ENCODE measurements around the gene AIPL1. TPM values are rescaled to one million over a fixed set of nuclear protein-coding genes. Genes with fewer than 3 reads are reported as not detected.

The AIPL1 gene
- total RNA-seq, 1 experiment from 2014 or later, result 0.46 TPM

- Mint-ChIP-seq H3K27ac (no peak overlapping the region), H3K27me3 (ENCODE audit: low read depth) (no peaks in the 10 kb centered on the region; the same call in 1 of the 2 replicates), H3K36me3 (no peaks in the 10 kb centered on the region), H3K4me3 (no peak overlapping the region), H3K4me1 (peaks cover 19% of the 10 kb centered on the region), H3K9me3 (peaks cover 4% of the 10 kb centered on the region; the same call in 1 of the 2 replicates)
- ATAC-seq, result no peak
- TF ChIP-seq MXD4 (CRISPR knock-in tag; IDR thresholded peaks at IDR 0.05; ENCODE audit: borderline replicate concordance) (no peak), ZNF423 (CRISPR knock-in tag; IDR thresholded peaks at IDR 0.05) (peak; percentile 36; the same call in 1 of the 2 replicates)
- POLR2A ChIA-PET, result no interaction called here
- no peak for DNase-seq (ENCODE audit: low spot score)
- CTCF ChIA-PET, result interaction anchor here (0.7 to 4.4 kb wide), 10 partner anchors 7 to 96 kb away, joined by 3 to 36 read pairs (median 4); no protein-coding TSS in a partner anchor
These were observed 36.0 kb upstream of the AIPL1 start for GRCh38 chr17:6470751-6471521.

- peaks cover 4% of the 10 kb centered on the region; the same call in 1 of the 2 replicates for H3K9me3 Mint-ChIP-seq
- ATAC-seq (no peak), DNase-seq (ENCODE audit: low spot score) (no peak)
- CTCF ChIA-PET, result interaction anchor here (0.7 to 4.4 kb wide), 4 partner anchors 7 to 97 kb away, joined by 3 to 36 read pairs (median 3); no protein-coding TSS in a partner anchor
- no peak overlapping the region for H3K4me3 Mint-ChIP-seq
- H3K36me3 Mint-ChIP-seq, result no peaks in the 10 kb centered on the region
- no peaks in the 10 kb centered on the region; the same call in 1 of the 2 replicates for H3K27me3 Mint-ChIP-seq (ENCODE audit: low read depth)
- H3K27ac Mint-ChIP-seq, result no peak overlapping the region
- POLR2A ChIA-PET, result no interaction called here
- TF ChIP-seq GRHL2 (CRISPR knock-in tag; IDR thresholded peaks at IDR 0.05; ENCODE audit: insufficient replicate concordance, severe bottlenecking) (no peak), CREM (CRISPR knock-in tag; IDR thresholded peaks at IDR 0.05) (no peak), ZNF121 (CRISPR knock-in tag; IDR thresholded peaks at IDR 0.05) (no peak), CREB1 (CRISPR knock-in tag; IDR thresholded peaks at IDR 0.05) (no peak), TEAD4 (CRISPR knock-in tag; IDR thresholded peaks at IDR 0.05) (no peak), MAX (CRISPR knock-in tag; IDR thresholded peaks at IDR 0.05) (no peak), NR2C2 (CRISPR knock-in tag; IDR thresholded peaks at IDR 0.05) (no peak), ZNF281 (CRISPR knock-in tag; IDR thresholded peaks at IDR 0.05) (no peak), ELF4 (CRISPR knock-in tag; IDR thresholded peaks at IDR 0.05; ENCODE audit: low read depth) (no peak), RELA (CRISPR knock-in tag; IDR thresholded peaks at IDR 0.05; ENCODE audit: borderline replicate concordance) (no peak), ZNF416 (CRISPR knock-in tag; IDR thresholded peaks at IDR 0.05) (no peak)
- peaks cover 19% of the 10 kb centered on the region for H3K4me1 Mint-ChIP-seq
These were observed 35.3 kb upstream of the AIPL1 start for GRCh38 chr17:6470146-6470718.

- peaks cover 4% of the 10 kb centered on the region; the same call in 1 of the 2 replicates for H3K9me3 Mint-ChIP-seq
- no peaks in the 10 kb centered on the region for H3K36me3 Mint-ChIP-seq
- no peak overlapping the region for H3K27ac Mint-ChIP-seq
- POLR2A ChIA-PET, result no interaction called here
- H3K4me3 Mint-ChIP-seq, result no peak overlapping the region
- ATAC-seq (no peak), DNase-seq (ENCODE audit: low spot score) (no peak)
- CTCF ChIA-PET, result no interaction called here
- H3K4me1 Mint-ChIP-seq, result peaks cover 18% of the 10 kb centered on the region
- no peaks in the 10 kb centered on the region; the same call in 1 of the 2 replicates for H3K27me3 Mint-ChIP-seq (ENCODE audit: low read depth)
- TF ChIP-seq ZNF232 (CRISPR knock-in tag; IDR thresholded peaks at IDR 0.05) (no peak), SMAD3 (CRISPR knock-in tag; IDR thresholded peaks at IDR 0.05; ENCODE audit: borderline replicate concordance) (no peak), ZNF281 (CRISPR knock-in tag; IDR thresholded peaks at IDR 0.05) (no peak), SMAD4 (CRISPR knock-in tag; IDR thresholded peaks at IDR 0.05) (no peak), ZNF263 (CRISPR knock-in tag; IDR thresholded peaks at IDR 0.05; ENCODE audit: low read depth) (no peak), ERG (CRISPR knock-in tag; IDR thresholded peaks at IDR 0.05) (no peak), E2F4 (CRISPR knock-in tag; IDR thresholded peaks at IDR 0.05; ENCODE audit: borderline replicate concordance, low read depth) (no peak), ATF3 (CRISPR knock-in tag; conservative IDR thresholded peaks at IDR 0.05) (no peak), ZNF396 (CRISPR knock-in tag; IDR thresholded peaks at IDR 0.05; ENCODE audit: borderline replicate concordance) (no peak)
These were observed 33.3 kb upstream of the AIPL1 start for GRCh38 chr17:6468051-6468790.

All from WTC11 (cell line).